ENCODE data around the gene GPR137C. TPM values are rescaled to one million over a fixed set of nuclear protein-coding genes. Genes with fewer than 3 reads are reported as not detected.

Gene GPR137C
- polyA plus RNA-seq, 1 donor (not counting 4 experiments of a cell fraction or from before 2014, with no cell fraction given), result 0.05 TPM

GRCh38 chr14:52596320-52596719, 43.7 kb downstream of the GPR137C start:
- Histone ChIP-seq H3K9me3 (ENCODE audit: control insufficient read depth, low read depth, low read length) (no peaks in the 10 kb centered on the region), H3K36me3 (ENCODE audit: control insufficient read depth in 2 of 2, extremely low read depth in 1 of 2, insufficient read depth in 2 of 2, low read length in 2 of 2) (no peaks in the 10 kb centered on the region), H3K9me1 (ENCODE audit: control insufficient read depth, extremely low read depth, insufficient read depth, low read length) (no peaks in the 10 kb centered on the region), H2AFZ (ENCODE audit: control insufficient read depth, low read length) (no peak overlapping the region), H3K4me3 (ENCODE audit: control insufficient read depth in 2 of 3, extremely low read depth in 1 of 3, insufficient read depth in 2 of 3, low read depth in 1 of 3, low read length in 3 of 3) (no peak overlapping the region), H3K9ac (ENCODE audit: control insufficient read depth, extremely low read depth, insufficient read depth, low read length) (no peak overlapping the region), H3K27ac (ENCODE audit: control insufficient read depth, insufficient read depth, low read length) (no peak overlapping the region), H4K20me1 (ENCODE audit: control insufficient read depth, extremely low read depth, insufficient read depth, low read length) (no peaks in the 10 kb centered on the region), H3K4me2 (ENCODE audit: control insufficient read depth, extremely low read depth, insufficient read depth, low read depth, low read length) (no peak overlapping the region), H3K4me1 (ENCODE audit: control insufficient read depth, extremely low read depth, insufficient read depth, low read length) (no peaks in the 10 kb centered on the region), H3K27me3 (ENCODE audit: control insufficient read depth, extremely low read depth, insufficient read depth, low read length) (no peaks in the 10 kb centered on the region), H3K79me2 (ENCODE audit: control insufficient read depth, insufficient read depth, low read length) (no peaks in the 10 kb centered on the region)
- dilution Hi-C loops (cut with MboI; ENCODE audit: extremely low pct_ligation_motif_present, low sequenced_read_pairs), result no loop called here
- TF ChIP-seq CTCF (optimal IDR thresholded peaks at IDR 0.05 in 1 of 3, IDR thresholded peaks at IDR 0.05 in 1 of 3, conservative IDR thresholded peaks at IDR 0.05 in 1 of 3; ENCODE audit: extremely low read depth in 1 of 3, insufficient read depth in 2 of 3, low read length in 3 of 3), result no peak
- no peak for DNase-seq (ENCODE audit: low read depth, low spot score)
- no peak for FAIRE-seq

GRCh38 chr14:52596861-52597260, 44.2 kb downstream of the GPR137C start:
- DNase-seq (ENCODE audit: low read depth, low spot score) (no peak), FAIRE-seq (no peak)
- no peak overlapping the region for H3K4me2 ChIP-seq (ENCODE audit: control insufficient read depth, extremely low read depth, insufficient read depth, low read depth, low read length)
- dilution Hi-C loops (cut with MboI; ENCODE audit: extremely low pct_ligation_motif_present, low sequenced_read_pairs), result no loop called here
- H3K27ac ChIP-seq (ENCODE audit: control insufficient read depth, insufficient read depth, low read length), result no peak overlapping the region
- H3K27me3 ChIP-seq (ENCODE audit: control insufficient read depth, extremely low read depth, insufficient read depth, low read length), result no peaks in the 10 kb centered on the region
- no peaks in the 10 kb centered on the region for H4K20me1 ChIP-seq (ENCODE audit: control insufficient read depth, extremely low read depth, insufficient read depth, low read length)
- H2AFZ ChIP-seq (ENCODE audit: control insufficient read depth, low read length), result no peak overlapping the region
- H3K9me1 ChIP-seq (ENCODE audit: control insufficient read depth, extremely low read depth, insufficient read depth, low read length), result no peaks in the 10 kb centered on the region
- no peaks in the 10 kb centered on the region for H3K79me2 ChIP-seq (ENCODE audit: control insufficient read depth, insufficient read depth, low read length)
- H3K4me3 ChIP-seq (ENCODE audit: control insufficient read depth in 2 of 3, extremely low read depth in 1 of 3, insufficient read depth in 2 of 3, low read depth in 1 of 3, low read length in 3 of 3), result no peak overlapping the region
- H3K9ac ChIP-seq (ENCODE audit: control insufficient read depth, extremely low read depth, insufficient read depth, low read length), result no peak overlapping the region
- no peak for TF ChIP-seq CTCF (optimal IDR thresholded peaks at IDR 0.05 in 1 of 3, IDR thresholded peaks at IDR 0.05 in 1 of 3, conservative IDR thresholded peaks at IDR 0.05 in 1 of 3; ENCODE audit: extremely low read depth in 1 of 3, insufficient read depth in 2 of 3, low read length in 3 of 3)
- TF ChIP-seq EZH2 (IDR thresholded peaks at IDR 0.05; ENCODE audit: low read length), result no peak
- H3K36me3 ChIP-seq (ENCODE audit: control insufficient read depth in 2 of 2, extremely low read depth in 1 of 2, insufficient read depth in 2 of 2, low read length in 2 of 2), result no peaks in the 10 kb centered on the region
- no peaks in the 10 kb centered on the region for H3K4me1 ChIP-seq (ENCODE audit: control insufficient read depth, extremely low read depth, insufficient read depth, low read length)
- H3K9me3 ChIP-seq (ENCODE audit: control insufficient read depth, low read depth, low read length), result no peaks in the 10 kb centered on the region

Measured in keratinocyte (primary cell).